Stimulated activated naive B cell treated with anti-CD40 and anti-IgM and Interleukin-4, amounts not matched to agents 10 μg/mL and 1 μg/mL and 100 μg/mL, for 72 hours (primary cell): Measurements from ENCODE around the gene RAB11A.
A peak's percentile ranks its signal among the peaks of the same experiment; 100 is the strongest.

ENCODE experiments used
- ATAC-seq, 2 donors: fragments of 150-1000 bp; cut with Tn5 transposase; replicated peaks; 2 replicates each; pipeline ENCODE4 v1.10.0; 2021; ENCODE audit warnings: moderate library complexity in 1 of 2
- DNase-seq: peaks from one replicate; pipeline ENCODE4 v3.0.0; 2021
- H3K27ac Mint-ChIP-seq: one replicate; pipeline ENCODE4 v1.8.0; 2022; ENCODE audit warnings: mild to moderate bottlenecking, mixed read lengths
- H3K27me3 Mint-ChIP-seq, 2 donors: one replicate each; pipeline ENCODE4 v1.8.0; 2022; ENCODE audit warnings: mixed read lengths in 2 of 2
- H3K36me3 Mint-ChIP-seq, 2 donors: one replicate each; pipeline ENCODE4 v1.8.0; 2022; ENCODE audit warnings: mixed read lengths in 2 of 2, mild to moderate bottlenecking in 1 of 2
- H3K4me1 Mint-ChIP-seq, 2 donors: one replicate each; pipeline ENCODE4 v1.8.0; 2022; ENCODE audit warnings: mixed read lengths in 2 of 2, mild to moderate bottlenecking in 1 of 2
- H3K4me3 Mint-ChIP-seq, 2 donors: one replicate each; pipeline ENCODE4 v1.8.0; 2022; ENCODE audit warnings: mild to moderate bottlenecking in 2 of 2, mixed read lengths in 2 of 2, moderate library complexity in 1 of 2
- H3K9me3 Mint-ChIP-seq, 2 donors: one replicate each; pipeline ENCODE4 v1.8.0; 2022; ENCODE audit warnings: mixed read lengths in 2 of 2, mild to moderate bottlenecking in 1 of 2

Gene RAB11A

DNA sequence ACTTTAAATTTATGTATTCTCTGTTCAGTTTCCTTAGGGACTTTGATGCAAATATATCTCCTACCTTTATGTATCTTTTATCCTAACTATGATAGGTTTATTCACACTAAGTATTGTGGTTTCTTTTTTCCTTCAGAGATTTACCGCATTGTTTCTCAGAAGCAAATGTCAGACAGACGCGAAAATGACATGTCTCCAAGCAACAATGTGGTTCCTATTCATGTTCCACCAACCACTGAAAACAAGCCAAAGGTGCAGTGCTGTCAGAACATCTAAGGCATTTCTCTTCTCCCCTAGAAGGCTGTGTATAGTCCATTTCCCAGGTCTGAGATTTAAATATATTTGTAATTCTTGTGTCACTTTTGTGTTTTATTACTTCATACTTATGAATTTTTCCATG is 18.3 kb downstream of the RAB11A start:
- H3K4me3 Mint-ChIP-seq, result no peak overlapping the region
- H3K4me1 Mint-ChIP-seq, result peaks cover 10 to 31% of the 10 kb centered on the region in 2 donors
- H3K9me3 Mint-ChIP-seq, result no peaks in the 10 kb centered on the region
- H3K27ac Mint-ChIP-seq, result no peak overlapping the region
- no peaks in the 10 kb centered on the region for H3K27me3 Mint-ChIP-seq
- DNase-seq (no peak), ATAC-seq (no peak)
- H3K36me3 Mint-ChIP-seq, result peaks cover 33 to 46% of the 10 kb centered on the region in 2 donors

DNA sequence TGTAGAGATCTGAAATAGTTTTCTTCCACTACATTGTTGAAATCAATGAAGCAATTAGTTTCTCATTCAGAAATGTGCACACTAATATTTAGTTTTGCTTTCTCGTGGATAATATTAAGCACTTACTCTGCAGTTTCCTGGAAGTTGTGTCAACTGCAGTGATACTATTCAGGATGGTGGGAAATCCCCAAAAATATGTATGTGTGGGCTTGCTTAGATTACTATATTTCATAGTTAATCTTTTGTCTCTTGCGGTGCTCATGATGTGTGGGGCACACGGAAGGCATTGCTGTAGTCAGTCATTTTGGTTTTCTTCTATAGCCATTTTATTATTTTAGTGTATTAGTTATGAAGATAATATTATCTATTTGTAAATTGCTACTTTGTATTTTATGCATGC is 19.7 kb downstream of the RAB11A start:
- Mint-ChIP-seq H3K27me3 (no peaks in the 10 kb centered on the region), H3K36me3 (peaks cover 26 to 34% of the 10 kb centered on the region in 2 donors), H3K4me3 (no peak overlapping the region), H3K27ac (no peak overlapping the region), H3K9me3 (no peaks in the 10 kb centered on the region), H3K4me1 (peaks cover 4 to 18% of the 10 kb centered on the region in 2 donors)
- ATAC-seq (peak in 1 of 2 donors; percentile 43), DNase-seq (no peak)

DNA sequence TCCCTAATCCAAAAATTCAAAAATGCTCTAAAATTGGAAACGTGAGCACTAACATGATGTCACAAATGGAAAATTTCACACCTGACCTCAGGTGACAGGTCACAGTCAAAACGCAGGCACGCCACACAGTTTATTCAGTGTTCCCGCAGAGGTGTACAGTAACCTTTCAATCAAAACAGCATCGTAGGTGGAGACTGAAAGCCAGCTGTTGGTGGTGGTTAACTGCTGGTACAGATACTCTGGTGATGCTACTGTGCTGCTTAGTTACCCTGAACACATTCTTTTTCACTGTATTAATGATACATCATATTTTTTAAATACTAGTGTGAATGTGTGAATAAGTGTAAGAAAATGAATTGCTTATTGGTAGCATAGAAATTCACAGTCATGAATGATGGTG is 23.8 kb downstream of the RAB11A start:
- Mint-ChIP-seq H3K4me3 (no peak overlapping the region), H3K27ac (peak overlapping the region; percentile 6), H3K27me3 (no peaks in the 10 kb centered on the region), H3K36me3 (peaks cover 22 to 26% of the 10 kb centered on the region in 2 donors), H3K9me3 (no peaks in the 10 kb centered on the region), H3K4me1 (peaks cover 4 to 5% of the 10 kb centered on the region in 2 donors)
- DNase-seq (no peak), ATAC-seq (no peak)

DNA sequence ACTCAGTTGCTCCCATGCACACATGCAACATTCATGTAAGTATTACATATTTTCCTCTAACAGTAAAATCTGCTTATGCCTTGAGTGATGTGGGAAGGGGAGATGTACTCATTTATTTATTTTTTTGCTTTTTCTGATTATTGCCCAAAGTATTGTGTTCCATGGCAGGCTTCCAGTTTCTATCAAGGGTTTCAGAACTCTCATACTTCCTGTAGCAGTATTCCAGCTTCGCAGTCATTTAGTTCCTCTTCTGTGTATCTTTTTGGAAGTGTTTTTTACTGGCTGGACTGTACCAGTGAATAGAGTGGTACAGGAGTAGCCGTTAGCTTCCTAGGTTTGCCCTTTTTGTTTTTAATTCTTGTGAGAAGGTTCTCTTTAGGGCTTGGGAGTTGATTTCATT is 26.9 kb downstream of the RAB11A start:
- Mint-ChIP-seq H3K36me3 (peaks cover 25 to 26% of the 10 kb centered on the region in 2 donors), H3K9me3 (no peaks in the 10 kb centered on the region), H3K27ac (no peak overlapping the region), H3K27me3 (no peaks in the 10 kb centered on the region), H3K4me3 (no peak overlapping the region), H3K4me1 (peaks cover 1 to 13% of the 10 kb centered on the region in 2 donors)
- DNase-seq (no peak), ATAC-seq (no peak)

DNA sequence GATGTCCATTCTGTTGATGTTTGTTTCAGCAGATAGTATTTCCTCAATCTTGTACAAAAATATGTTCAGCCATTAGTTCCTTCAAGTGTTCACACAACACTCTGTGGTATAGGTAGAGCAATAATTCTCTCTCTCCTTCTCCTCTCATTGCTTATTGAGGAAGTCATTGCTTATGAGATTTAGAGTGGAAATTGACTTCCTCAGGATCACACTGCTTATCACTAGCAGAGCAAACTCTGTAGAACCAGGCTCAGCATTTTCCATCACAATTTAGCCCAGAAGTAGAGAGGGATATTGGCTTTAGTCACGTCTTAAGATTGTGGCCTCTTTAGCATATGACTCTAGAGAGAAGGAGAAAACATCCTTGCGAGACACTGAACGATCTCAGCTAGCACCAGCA is 31.2 kb downstream of the RAB11A start:
- ATAC-seq, result no peak
- no peaks in the 10 kb centered on the region for H3K27me3 Mint-ChIP-seq

DNA sequence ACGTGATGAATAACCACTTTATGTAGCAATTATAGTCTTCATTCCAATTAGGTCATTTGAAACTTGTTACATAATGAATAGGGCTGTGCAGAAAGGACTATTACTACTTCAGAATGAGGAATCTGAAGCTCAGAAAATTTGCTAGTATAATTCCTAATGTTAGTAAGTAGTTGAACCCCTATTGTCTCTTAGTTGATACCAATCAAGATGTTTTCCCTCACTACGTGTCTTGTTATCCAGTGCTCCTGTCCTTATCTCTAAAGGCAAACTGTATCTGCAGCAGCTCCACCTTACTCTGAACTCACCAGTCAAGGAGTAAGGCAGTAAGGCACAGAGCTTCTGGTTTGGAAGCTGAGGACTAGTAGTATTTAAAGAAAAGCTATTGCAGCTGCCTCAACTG is 32.0 kb downstream of the RAB11A start:
- Mint-ChIP-seq H3K4me1 (peaks cover 23 to 37% of the 10 kb centered on the region in 2 donors), H3K4me3 (no peak overlapping the region), H3K27ac (no peak overlapping the region), H3K36me3 (peaks cover 16 to 38% of the 10 kb centered on the region in 2 donors), H3K27me3 (no peaks in the 10 kb centered on the region), H3K9me3 (no peaks in the 10 kb centered on the region)
- ATAC-seq (no peak), DNase-seq (no peak)

More for the DNA sequence above, 31.2 kb downstream of the RAB11A start:
- no peak overlapping the region for H3K4me3 Mint-ChIP-seq
- no peaks in the 10 kb centered on the region for H3K9me3 Mint-ChIP-seq
- peak overlapping the region; percentile 6 for H3K27ac Mint-ChIP-seq
- H3K36me3 Mint-ChIP-seq, result peaks cover 17 to 34% of the 10 kb centered on the region in 2 donors
- peaks cover 23 to 37% of the 10 kb centered on the region in 2 donors for H3K4me1 Mint-ChIP-seq
- DNase-seq, result no peak

DNA sequence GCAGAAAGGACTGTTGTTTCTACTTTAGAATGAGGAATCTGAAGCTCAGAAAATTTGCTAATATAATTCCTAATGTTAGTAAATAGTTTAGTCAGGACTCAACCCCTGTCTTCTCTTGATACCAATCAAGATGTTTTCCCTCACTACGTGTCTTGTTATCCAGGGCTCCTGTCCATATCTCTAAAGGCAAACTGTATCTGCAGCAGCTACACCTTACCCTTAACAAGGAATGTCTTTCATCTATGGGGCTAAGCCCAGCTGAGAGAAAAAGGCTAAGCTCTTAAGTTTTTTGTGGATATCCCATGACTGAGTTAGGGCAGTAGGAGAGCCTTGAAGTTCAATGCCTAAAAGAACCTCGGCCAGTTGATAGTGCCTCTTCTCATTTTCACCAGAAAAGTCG is 32.5 kb downstream of the RAB11A start:
- H3K4me3 Mint-ChIP-seq, result peak overlapping the region in 1 of 2 donors; percentile 5
- no peak for DNase-seq
- ATAC-seq, result no peak
- H3K27me3 Mint-ChIP-seq, result no peaks in the 10 kb centered on the region
- H3K9me3 Mint-ChIP-seq, result no peaks in the 10 kb centered on the region
- H3K4me1 Mint-ChIP-seq, result peaks cover 23 to 37% of the 10 kb centered on the region in 2 donors
- H3K27ac Mint-ChIP-seq, result peak overlapping the region; percentile 56
- H3K36me3 Mint-ChIP-seq, result peaks cover 14 to 41% of the 10 kb centered on the region in 2 donors

DNA sequence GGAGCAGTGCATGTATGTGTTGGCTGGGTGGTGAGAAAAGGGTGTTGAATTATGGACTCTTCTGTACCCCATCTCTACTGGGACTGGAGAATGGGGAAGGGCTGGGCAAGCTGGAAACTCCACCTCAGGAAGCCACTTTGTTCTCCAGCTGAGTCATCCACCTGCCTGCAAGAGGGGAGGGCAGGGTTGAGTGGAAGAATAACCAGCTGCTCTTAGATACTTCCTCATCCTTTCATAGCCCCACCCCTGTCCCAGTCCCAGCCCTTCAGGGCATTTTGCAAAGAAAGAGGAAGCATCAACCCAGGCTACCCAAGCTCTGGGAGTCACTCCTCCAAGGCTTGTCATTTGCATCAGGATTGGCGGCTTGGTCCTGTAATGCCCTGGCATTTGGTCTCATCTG is 33.1 kb downstream of the RAB11A start:
- Mint-ChIP-seq H3K27ac (peak overlapping the region; percentile 56), H3K9me3 (no peaks in the 10 kb centered on the region), H3K36me3 (peaks cover 17 to 46% of the 10 kb centered on the region in 2 donors), H3K4me1 (peaks cover 23 to 37% of the 10 kb centered on the region in 2 donors), H3K4me3 (peak overlapping the region in 1 of 2 donors; percentile 5), H3K27me3 (no peaks in the 10 kb centered on the region)
- peak; percentile 98 to 99 for ATAC-seq
- DNase-seq, result peak; percentile 57

DNA sequence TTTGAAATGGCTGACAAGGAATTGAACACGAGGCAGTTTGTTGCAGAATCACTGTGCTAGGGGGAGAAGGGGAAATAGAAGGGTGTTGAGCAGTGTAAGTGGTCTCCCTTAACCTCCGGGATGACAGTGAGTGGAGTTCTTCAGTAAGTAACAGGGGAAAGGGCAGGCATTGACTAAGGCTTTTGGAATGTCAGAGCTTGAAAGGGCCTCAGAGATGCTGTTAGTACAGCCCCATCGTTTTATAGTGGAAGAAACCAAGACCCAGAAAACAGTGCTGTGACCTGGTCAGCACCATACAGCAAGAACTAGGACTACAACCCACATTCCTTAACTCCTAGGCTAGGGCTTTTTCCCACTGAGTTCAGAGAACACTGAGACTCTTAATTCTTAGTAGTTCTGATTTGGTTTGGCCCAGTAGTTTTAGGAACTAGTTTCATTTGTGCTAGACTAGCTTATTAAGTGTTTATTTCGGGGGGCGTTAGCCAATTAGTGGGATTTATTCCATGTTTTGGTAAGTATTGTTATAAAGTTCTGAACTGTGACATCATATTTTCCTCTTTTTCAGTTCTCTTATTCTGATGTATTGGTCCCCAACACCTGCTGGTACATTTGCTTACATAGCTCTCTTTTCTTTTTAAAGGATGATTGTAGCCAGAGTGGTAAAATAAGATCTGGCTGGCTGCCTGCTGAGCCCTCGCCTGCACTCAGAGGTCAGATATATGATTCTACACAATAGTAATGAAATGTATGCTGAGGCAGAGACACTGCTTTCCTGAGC is 34.2 kb downstream of the RAB11A start:
- H3K36me3 Mint-ChIP-seq, result peaks cover 12 to 43% of the 10 kb centered on the region in 2 donors
- peaks cover 23 to 37% of the 10 kb centered on the region in 2 donors for H3K4me1 Mint-ChIP-seq
- H3K4me3 Mint-ChIP-seq, result peak overlapping the region in 1 of 2 donors; percentile 13
- peak overlapping the region; percentile 79 for H3K27ac Mint-ChIP-seq
- no peak for ATAC-seq
- H3K27me3 Mint-ChIP-seq, result no peaks in the 10 kb centered on the region
- no peaks in the 10 kb centered on the region for H3K9me3 Mint-ChIP-seq
- DNase-seq, result no peak

DNA sequence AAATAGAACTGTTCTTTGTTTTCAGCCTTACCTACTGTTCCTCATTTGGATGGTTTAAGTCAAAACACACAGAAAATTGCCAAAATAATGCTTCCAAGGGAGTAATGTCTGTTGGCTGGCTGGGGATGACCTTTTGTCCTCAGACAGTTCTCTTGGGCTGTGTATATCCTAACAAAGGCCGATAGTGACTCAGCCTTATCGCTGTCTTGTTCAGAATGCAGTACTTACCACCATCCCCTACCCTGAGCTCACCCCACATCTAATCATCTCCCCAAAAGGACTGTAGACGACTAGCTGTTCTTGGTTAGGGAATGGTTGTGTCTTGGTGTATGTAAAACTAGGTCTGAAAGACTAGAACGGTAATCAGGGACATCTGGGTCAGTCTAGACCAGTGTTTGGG is 35.0 kb downstream of the RAB11A start:
- Mint-ChIP-seq H3K36me3 (peaks cover 12 to 49% of the 10 kb centered on the region in 2 donors), H3K9me3 (no peaks in the 10 kb centered on the region), H3K27me3 (no peaks in the 10 kb centered on the region), H3K27ac (no peak overlapping the region), H3K4me1 (peaks cover 23 to 37% of the 10 kb centered on the region in 2 donors), H3K4me3 (no peak overlapping the region)
- DNase-seq (no peak), ATAC-seq (no peak)

DNA sequence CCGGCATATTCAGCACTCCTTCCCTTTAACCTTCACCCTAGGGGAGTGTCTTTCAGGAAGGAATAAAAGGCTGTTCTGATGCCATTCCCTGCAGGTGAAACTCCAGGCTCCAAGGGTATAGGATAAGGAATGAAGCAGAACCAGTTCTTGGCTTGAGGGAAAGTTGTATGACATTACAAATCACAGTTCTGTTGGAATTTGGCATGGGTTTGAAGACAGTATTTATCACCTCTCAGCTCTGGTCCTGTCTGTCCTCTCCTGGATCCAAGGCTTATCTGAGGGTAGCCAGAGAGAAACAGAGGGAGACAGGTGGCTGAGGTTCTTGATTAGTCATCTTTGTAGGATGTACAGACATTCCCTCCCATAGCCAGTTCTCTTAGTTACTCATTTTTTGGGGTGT is 37.1 kb downstream of the RAB11A start:
- no peak for ATAC-seq
- H3K9me3 Mint-ChIP-seq, result no peaks in the 10 kb centered on the region
- H3K36me3 Mint-ChIP-seq, result peaks cover 15 to 48% of the 10 kb centered on the region in 2 donors

DNA sequence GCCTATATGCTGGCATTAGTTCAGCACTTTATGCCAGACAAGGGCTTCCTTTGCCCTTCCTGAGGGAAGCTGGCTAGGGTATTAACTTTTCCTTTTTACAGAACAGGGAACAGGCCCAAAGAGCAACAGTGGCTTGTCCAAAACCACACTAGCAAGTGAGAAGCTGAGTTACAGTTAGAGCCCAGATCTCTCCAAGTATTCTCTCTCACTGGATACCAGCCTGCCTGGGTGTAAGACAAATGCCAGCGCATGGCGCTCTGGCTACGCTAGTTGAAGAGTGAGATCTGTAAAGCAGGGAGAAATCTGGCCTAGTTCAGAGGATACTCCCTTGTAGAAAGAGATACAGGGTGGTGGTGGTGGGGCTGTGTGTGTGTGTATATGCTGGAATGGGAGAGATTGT is 38.4 kb downstream of the RAB11A start:
- H3K4me1 Mint-ChIP-seq, result peaks cover 19 to 23% of the 10 kb centered on the region in 2 donors
- ATAC-seq, result no peak
- no peaks in the 10 kb centered on the region for H3K27me3 Mint-ChIP-seq
- H3K4me3 Mint-ChIP-seq, result no peak overlapping the region
- no peaks in the 10 kb centered on the region for H3K9me3 Mint-ChIP-seq
- peaks cover 22 to 50% of the 10 kb centered on the region in 2 donors for H3K36me3 Mint-ChIP-seq
- no peak for DNase-seq
- no peak overlapping the region for H3K27ac Mint-ChIP-seq

More for the DNA sequence above, 37.1 kb downstream of the RAB11A start:
- no peak for DNase-seq
- no peak overlapping the region for H3K27ac Mint-ChIP-seq
- H3K4me1 Mint-ChIP-seq, result peaks cover 25 to 29% of the 10 kb centered on the region in 2 donors
- no peak overlapping the region for H3K4me3 Mint-ChIP-seq
- H3K27me3 Mint-ChIP-seq, result no peaks in the 10 kb centered on the region

DNA sequence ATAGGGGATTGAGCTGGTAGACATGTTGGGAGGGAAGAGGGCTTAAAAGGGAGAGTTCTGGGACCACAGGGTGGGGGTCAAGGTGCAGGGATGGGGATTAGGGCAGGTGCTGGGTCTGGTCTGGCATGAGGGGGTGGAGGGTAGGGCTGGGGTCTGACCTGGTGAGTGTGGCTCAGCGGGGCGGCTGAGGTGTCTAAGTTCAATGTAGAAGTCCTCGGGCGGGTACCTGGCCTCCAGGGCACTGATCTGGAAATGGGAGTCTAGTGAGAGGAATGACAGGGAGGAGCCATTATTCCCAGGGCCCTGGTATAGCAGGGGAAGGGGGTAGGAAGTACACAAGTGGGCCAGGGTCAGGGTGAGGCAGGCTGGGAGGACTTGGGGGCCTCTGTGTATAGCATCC is 39.6 kb downstream of the RAB11A start:
- DNase-seq, result no peak

DNA sequence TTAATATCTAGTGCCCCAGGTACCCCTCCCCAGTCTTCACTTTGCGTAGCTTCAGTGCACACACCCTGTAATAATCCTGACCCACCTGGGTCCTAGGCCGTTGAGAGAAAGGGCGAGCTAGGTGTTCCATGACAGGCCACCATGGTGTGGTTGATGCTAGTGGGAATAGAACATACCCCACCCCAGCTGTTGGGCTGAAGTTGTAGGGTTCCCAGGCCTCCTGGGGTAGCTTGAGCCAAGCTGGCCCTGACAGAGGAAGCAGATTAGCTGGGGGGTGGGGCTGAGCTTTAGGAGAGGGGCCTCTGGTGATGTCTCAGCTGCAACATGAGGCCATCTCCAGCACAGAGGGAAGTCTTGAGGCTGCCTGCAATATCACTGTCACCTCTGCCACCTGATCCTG is 40.5 kb downstream of the RAB11A start:
- Mint-ChIP-seq H3K4me1 (peaks cover 5 to 9% of the 10 kb centered on the region in 2 donors), H3K36me3 (peaks cover 22 to 42% of the 10 kb centered on the region in 2 donors), H3K4me3 (no peak overlapping the region), H3K9me3 (no peaks in the 10 kb centered on the region), H3K27ac (no peak overlapping the region), H3K27me3 (no peaks in the 10 kb centered on the region)
- DNase-seq, result no peak
- ATAC-seq, result no peak

More for the DNA sequence above, 39.6 kb downstream of the RAB11A start:
- no peaks in the 10 kb centered on the region for H3K9me3 Mint-ChIP-seq
- peaks cover 8 to 11% of the 10 kb centered on the region in 2 donors for H3K4me1 Mint-ChIP-seq
- H3K36me3 Mint-ChIP-seq, result peaks cover 22 to 43% of the 10 kb centered on the region in 2 donors
- peak overlapping the region; percentile 15 for H3K27ac Mint-ChIP-seq
- no peak overlapping the region for H3K4me3 Mint-ChIP-seq
- no peak for ATAC-seq
- H3K27me3 Mint-ChIP-seq, result no peaks in the 10 kb centered on the region

DNA sequence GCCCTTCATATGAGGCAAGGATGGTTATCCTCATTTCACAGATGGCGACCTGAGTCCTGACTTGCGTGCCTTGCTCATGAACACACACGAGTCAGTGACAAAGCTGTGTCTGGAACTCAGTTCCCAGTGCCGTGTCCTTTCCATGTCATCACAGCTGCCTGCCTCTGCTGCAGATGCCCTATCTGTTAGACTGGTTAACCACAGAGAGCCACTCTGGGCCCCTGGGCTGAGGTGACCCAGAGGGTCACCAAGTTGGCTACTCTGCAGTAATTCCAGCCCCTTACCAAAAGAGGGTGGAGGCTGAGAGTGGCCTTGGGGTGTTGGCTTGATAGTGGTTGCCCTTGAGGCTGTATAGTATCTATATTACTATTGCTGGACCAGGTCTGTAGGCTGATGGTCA is 41.0 kb downstream of the RAB11A start:
- H3K36me3 Mint-ChIP-seq, result peaks cover 22 to 42% of the 10 kb centered on the region in 2 donors
- ATAC-seq (no peak), DNase-seq (no peak)
- H3K9me3 Mint-ChIP-seq, result no peaks in the 10 kb centered on the region
- H3K4me1 Mint-ChIP-seq, result peaks cover 9 to 14% of the 10 kb centered on the region in 2 donors
- H3K4me3 Mint-ChIP-seq, result no peak overlapping the region
- no peaks in the 10 kb centered on the region for H3K27me3 Mint-ChIP-seq
- no peak overlapping the region for H3K27ac Mint-ChIP-seq
